Stimulated activated CD4-positive, alpha-beta T cell treated with anti-CD3 and anti-CD28 coated beads, Interleukin-1b, Interleukin-23, amount 100 ng/mL, for 1 hour (primary cell): Measurements from ENCODE around the gene CD59.
A peak's percentile ranks its signal among the peaks of the same experiment; 100 is the strongest.

ENCODE experiments used
- DNase-seq, 2 donors: peaks; one replicate each; pipeline ENCODE4 v3.0.0-alpha.2; 2020; ENCODE audit warnings: low read depth in 2 of 2

CD59 gene

GRCh38 chr11:33736148-33736812 is at the start of gene CD59:
Gene CD59, minus strand, starts transcription at chr11:33736423. Its CDS starts 13,978 bp downstream, at chr11:33722445.
- DNase-seq: peak; percentile 76 to 91

- no peak for DNase-seq
Measured at GRCh38 chr11:33785609-33786008, 49.4 kb upstream of the CD59 start.

- no peak for DNase-seq
Measured at GRCh38 chr11:33779849-33780528, 43.8 kb upstream of the CD59 start.

GRCh38 chr11:33778675-33779074 is 42.5 kb upstream of the CD59 start:
- DNase-seq: no peak

GRCh38 chr11:33777906-33778305 is 41.7 kb upstream of the CD59 start:
- no peak for DNase-seq

- no peak for DNase-seq
Measured at GRCh38 chr11:33775832-33776470, 39.7 kb upstream of the CD59 start.

GRCh38 chr11:33775467-33775807 is 39.2 kb upstream of the CD59 start:
- DNase-seq: no peak

- no peak for DNase-seq
Measured at GRCh38 chr11:33774736-33775466, 38.7 kb upstream of the CD59 start.

- DNase-seq: peak; percentile 64 to 73
Measured at GRCh38 chr11:33773987-33774735, 37.9 kb upstream of the CD59 start, which contains the start of gene FBXO3. Gene FBXO3, minus strand, starts transcription at chr11:33774520. Its CDS starts 23 bp downstream, at chr11:33774497.

GRCh38 chr11:33773404-33773986 is 37.3 kb upstream of the CD59 start:
- DNase-seq: no peak

- no peak for DNase-seq
Measured at GRCh38 chr11:33772870-33773269, 36.6 kb upstream of the CD59 start.

GRCh38 chr11:33772300-33772699 is 36.1 kb upstream of the CD59 start:
- DNase-seq: no peak

GRCh38 chr11:33770236-33770635 is 34.0 kb upstream of the CD59 start:
- DNase-seq: no peak

GRCh38 chr11:33769542-33769941 is 33.3 kb upstream of the CD59 start:
- no peak for DNase-seq

- DNase-seq: no peak
Measured at GRCh38 chr11:33767624-33768023, 31.4 kb upstream of the CD59 start.

GRCh38 chr11:33766085-33766484 is 29.9 kb upstream of the CD59 start:
- DNase-seq: no peak

GRCh38 chr11:33761471-33761870 is 25.2 kb upstream of the CD59 start:
- no peak for DNase-seq

GRCh38 chr11:33753304-33753967 is 17.2 kb upstream of the CD59 start:
- DNase-seq: no peak

- no peak for DNase-seq
Measured at GRCh38 chr11:33751878-33752277, 15.7 kb upstream of the CD59 start.

- DNase-seq: no peak
Measured at GRCh38 chr11:33747979-33748378, 11.8 kb upstream of the CD59 start.

GRCh38 chr11:33743291-33743690 is 7.1 kb upstream of the CD59 start:
- no peak for DNase-seq
